HG02840 (cell line): ENCODE data around the gene HELZ2.
"Not testable (repeated sequence)": the region's sequence is repeated elsewhere in the genome, so short reads cannot be mapped to it uniquely, and the experiment has no call there.

Experiments used
- ATAC-seq: cut with Tn5 transposase; IDR thresholded peaks from one replicate; pipeline ENCODE4 v1.9.1; 2021; ENCODE audit warnings: mild to moderate bottlenecking, moderate library complexity, moderate number of reproducible peaks; ENCODE audit not compliant: unreplicated experiment, low FRiP score

The HELZ2 gene

GRCh38 chr20:63579017-63579694 is 5.1 kb upstream of the HELZ2 start:
- ATAC-seq, result no peak

GRCh38 chr20:63578224-63579016 is 4.4 kb upstream of the HELZ2 start:
- no peak for ATAC-seq

GRCh38 chr20:63577317-63577894 is 3.4 kb upstream of the HELZ2 start:
- ATAC-seq, result no peak

- no peak for ATAC-seq
These were observed 2.3 kb upstream of the HELZ2 start for GRCh38 chr20:63576311-63576710.

- no peak for ATAC-seq
These were observed 1.0 kb upstream of the HELZ2 start for GRCh38 chr20:63574829-63575743.

- ATAC-seq, result no peak
These were observed 350 bp downstream of the HELZ2 start for GRCh38 chr20:63573647-63574131.

GRCh38 chr20:63572788-63573646 is 1.0 kb downstream of the HELZ2 start:
- no peak for ATAC-seq

- ATAC-seq, result no peak
These were observed 1.8 kb downstream of the HELZ2 start for GRCh38 chr20:63572071-63572787.

GRCh38 chr20:63571087-63571478 is 3.0 kb downstream of the HELZ2 start:
- not testable (repeated sequence) for ATAC-seq

- ATAC-seq, result no peak
These were observed 3.6 kb downstream of the HELZ2 start for GRCh38 chr20:63570281-63571086.

GRCh38 chr20:63568986-63569949 is 4.8 kb downstream of the HELZ2 start:
- ATAC-seq, result no peak

GRCh38 chr20:63568170-63568981 is 5.7 kb downstream of the HELZ2 start:
- no peak for ATAC-seq

GRCh38 chr20:63567386-63568169 is 6.5 kb downstream of the HELZ2 start:
- peak; percentile 63 for ATAC-seq

GRCh38 chr20:63567136-63567385 is 7.0 kb downstream of the HELZ2 start:
- ATAC-seq, result no peak

- ATAC-seq, result no peak
These were observed 7.5 kb downstream of the HELZ2 start for GRCh38 chr20:63566395-63567135.
